Measurements from ENCODE around the gene CST3. TPM values are rescaled to one million over a fixed set of nuclear protein-coding genes. Genes with fewer than 3 reads are reported as not detected.

Gene CST3
- total and polyA plus RNA-seq, 2 of the 8 experiments (the other 6 are each of a cell fraction or from before 2014, with no cell fraction given) = 53.2 to 184 TPM

- Histone ChIP-seq H3K23ac (ENCODE audit: insufficient read length) (no peak overlapping the region), H2BK12ac (ENCODE audit: low read depth, low read length) (no peak overlapping the region), H3K56ac (replicated peaks; ENCODE audit: insufficient read length, low read depth, low read length) (no peak overlapping the region), H2AFZ (ENCODE audit: low read length) (no peak overlapping the region), H4K5ac (ENCODE audit: insufficient read length, low read depth, low read length) (no peak overlapping the region), H3K4me3 (ENCODE audit: extremely low read depth in 1 of 4, insufficient read depth in 2 of 4, low read depth in 3 of 4, low read length in 4 of 4) (no peak overlapping the region), H2AK5ac (ENCODE audit: low read depth, low read length) (no peak overlapping the region), H3K4ac (replicated peaks; ENCODE audit: insufficient read length, low read depth, low read length) (no peak overlapping the region), H3K4me2 (ENCODE audit: insufficient read depth in 1 of 2, low read depth in 2 of 2, low read length in 2 of 2) (no peak overlapping the region), H3K23me2 (ENCODE audit: low read depth, low read length) (no peaks in the 10 kb centered on the region; the same call in 1 of the 2 replicates), H3K79me2 (ENCODE audit: control insufficient read depth in 1 of 2, insufficient read depth in 2 of 2, low read length in 2 of 2) (no peaks in the 10 kb centered on the region), H3K79me1 (ENCODE audit: low read depth, low read length) (no peaks in the 10 kb centered on the region), H2BK20ac (ENCODE audit: low read length) (no peak overlapping the region), H3K14ac (ENCODE audit: insufficient read length) (no peak overlapping the region), H2BK5ac (ENCODE audit: low read depth, low read length) (no peak overlapping the region), H3K4me1 (replicated peaks in 1 of 4; ENCODE audit: control insufficient read depth in 3 of 4, insufficient read depth in 4 of 4, low read length in 3 of 4) (peaks cover 0 to 5% (median 0%) of the 10 kb centered on the region in 4 experiments; a peak in 2 of 7 replicates), H3K18ac (ENCODE audit: extremely low read depth, low read length) (no peak overlapping the region), H2BK120ac (replicated peaks; ENCODE audit: low read depth, low read length) (no peak overlapping the region), H3K36me3 (ENCODE audit: control insufficient read depth in 2 of 4, insufficient read depth in 4 of 4, low read length in 3 of 4) (no peaks in the 10 kb centered on the region), H3K27ac (ENCODE audit: low read depth, low read length) (no peak overlapping the region), H2BK15ac (ENCODE audit: low read length) (no peak overlapping the region), H4K91ac (replicated peaks; ENCODE audit: insufficient read length, low read length) (no peak overlapping the region), H3K27me3 (replicated peaks in 1 of 4; ENCODE audit: control insufficient read depth in 3 of 4, extremely low read depth in 1 of 4, insufficient read depth in 3 of 4, low read length in 3 of 4) (no peaks in the 10 kb centered on the region; a peak in 1 of 7 replicates), H4K8ac (ENCODE audit: extremely low read depth, insufficient read depth, low read length) (no peak overlapping the region), H4K20me1 (replicated peaks in 1 of 2; ENCODE audit: control insufficient read depth in 1 of 2, insufficient read depth in 2 of 2, low read length in 2 of 2) (no peaks in the 10 kb centered on the region), H3K9ac (replicated peaks in 1 of 4; ENCODE audit: extremely low read depth in 1 of 4, low read depth in 3 of 4, low read length in 3 of 4) (no peak overlapping the region), H3K9me3 (ENCODE audit: insufficient read depth in 2 of 2, low read depth in 1 of 2, low read length in 1 of 2) (no peaks in the 10 kb centered on the region)
- no peak for DNase-seq (ENCODE audit: low read depth in 1 of 2, low spot score in 2 of 2)
- CTCF ChIA-PET (ENCODE audit: partially characterized antibody) = interaction anchor here (6.1 kb wide), 1 partner anchor 16 kb away, joined by 29 read pairs; no protein-coding TSS in a partner anchor
- POLR2A ChIA-PET (ENCODE audit: partially characterized antibody) = no interaction called here
- no peak for FAIRE-seq
- no peak for TF ChIP-seq CTBP2 (IDR thresholded peaks at IDR 0.05; ENCODE audit: borderline replicate concordance, insufficient read depth, insufficient read length, low read length)
- TF ChIP-seq ATF2 (IDR thresholded peaks at IDR 0.05; ENCODE audit: low read length) = no peak
- TF ChIP-seq ZNF274 (IDR thresholded peaks at IDR 0.05; ENCODE audit: borderline replicate concordance, extremely low read depth, low read length) = no peak
- no peak for TF ChIP-seq ATF3 (IDR thresholded peaks at IDR 0.05; ENCODE audit: insufficient read depth, low read depth, low read length)
Observed at GRCh38 chr20:23652371-23652770, 14.6 kb upstream of the CST3 start.

All from H1 (cell line).